ENCODE data around the gene RBM8A.

The RBM8A gene

GRCh38 chr1:145958734-145959133 is 31.4 kb upstream of the RBM8A start:
- Histone ChIP-seq H3K27me3 (ENCODE audit: insufficient read depth, low read length, poor library complexity) (peaks cover 9% of the 10 kb centered on the region), H2BK120ac (ENCODE audit: low read depth, low read length) (no peak overlapping the region), H3K4ac (ENCODE audit: low read depth, low read length) (no peak overlapping the region), H3K18ac (ENCODE audit: low read length) (no peak overlapping the region), H3K4me2 (ENCODE audit: low read length) (no peak overlapping the region), H4K8ac (ENCODE audit: low read depth, low read length) (no peak overlapping the region), H3K79me2 (ENCODE audit: control insufficient read depth, insufficient read depth, low read length) (no peaks in the 10 kb centered on the region), H2BK15ac (replicated peaks; ENCODE audit: low read depth) (no peak overlapping the region), H3K9ac (ENCODE audit: low read length) (no peak overlapping the region), H3K27ac (ENCODE audit: low read depth, low read length) (no peak overlapping the region), H3K4me1 (ENCODE audit: control insufficient read depth, low read depth, low read length) (peaks cover 20% of the 10 kb centered on the region), H2BK5ac (ENCODE audit: low read length) (no peak overlapping the region), H3K23ac (ENCODE audit: low read length) (no peak overlapping the region), H3K79me1 (ENCODE audit: low read length) (peaks cover 1% of the 10 kb centered on the region), H4K5ac (ENCODE audit: low read length) (no peak overlapping the region), H3K56ac (ENCODE audit: low read length) (no peak overlapping the region), H3K36me3 (ENCODE audit: control insufficient read depth, insufficient read depth, low read length) (no peaks in the 10 kb centered on the region), H2AK5ac (ENCODE audit: low read length) (no peak overlapping the region), H3K4me3 (ENCODE audit: low read length) (no peak overlapping the region)
- no peak for DNase-seq

DNA sequence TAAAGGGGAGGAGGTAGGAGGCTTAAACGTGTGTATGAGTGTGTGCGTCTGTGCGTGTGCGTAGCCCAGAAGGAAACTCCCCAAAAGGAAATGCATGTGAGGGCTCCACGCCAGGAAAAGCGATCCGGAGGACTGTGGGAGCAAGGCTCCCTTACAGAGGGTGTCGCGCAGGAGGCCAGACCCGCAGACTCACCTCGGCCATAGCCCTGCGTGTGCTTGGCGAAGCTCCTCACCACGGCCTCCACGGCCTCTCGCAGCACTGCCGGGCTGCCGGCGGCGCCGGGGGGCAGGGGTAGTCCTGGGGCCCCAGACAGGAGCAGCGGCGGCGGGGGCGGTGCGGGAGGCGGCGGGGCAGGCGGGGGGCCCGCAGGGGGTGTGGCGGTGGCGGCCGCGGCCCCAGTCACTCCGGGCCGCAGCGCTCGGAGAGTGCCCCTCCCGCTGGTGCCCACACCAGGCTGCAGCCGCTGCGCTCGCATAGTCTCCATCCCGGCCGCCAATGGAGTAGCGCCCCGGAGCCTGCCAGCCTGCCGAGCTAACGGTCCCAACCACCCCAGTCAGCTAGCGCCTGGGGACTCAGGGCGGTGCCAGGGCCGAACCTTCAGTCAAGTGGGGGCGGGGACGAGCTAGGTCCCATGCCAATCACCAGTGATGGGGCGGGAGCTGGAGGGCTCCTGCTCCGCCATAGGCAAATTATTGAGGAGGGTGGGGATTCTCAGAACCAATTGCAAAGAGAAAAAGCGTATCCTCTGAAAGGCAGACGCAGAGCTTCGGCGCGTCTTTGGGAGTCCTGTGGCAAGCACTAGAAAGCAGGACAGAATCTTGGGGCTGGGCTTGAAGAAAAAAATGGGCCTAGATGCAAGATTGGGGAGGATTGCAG is 30.4 kb upstream of the RBM8A start, which contains the start of gene LIX1L:
LIX1L (minus strand) TSS at position 575 of the 877 bp plus-strand sequence; CDS start at position 485, 90 bp downstream.
- Histone ChIP-seq H2BK5ac (ENCODE audit: low read length) (no peak within 1 kb of the TSS), H3K4me3 (ENCODE audit: low read length) (peak within 1 kb of the TSS; percentile 49), H4K5ac (ENCODE audit: low read length) (no peak within 1 kb of the TSS), H3K18ac (ENCODE audit: low read length) (peak within 1 kb of the TSS; percentile 33), H3K56ac (ENCODE audit: low read length) (peak within 1 kb of the TSS; percentile 84), H3K79me1 (ENCODE audit: low read length) (peaks cover 1% of the 10 kb centered on the region), H4K8ac (ENCODE audit: low read depth, low read length) (no peak within 1 kb of the TSS), H3K36me3 (ENCODE audit: control insufficient read depth, insufficient read depth, low read length) (no peaks in the 10 kb centered on the region), H3K27me3 (ENCODE audit: insufficient read depth, low read length, poor library complexity) (peaks cover 3% of the 10 kb centered on the region), H3K4me2 (ENCODE audit: low read length) (peak within 1 kb of the TSS; percentile 82), H3K4ac (ENCODE audit: low read depth, low read length) (no peak within 1 kb of the TSS), H3K79me2 (ENCODE audit: control insufficient read depth, insufficient read depth, low read length) (no peaks in the 10 kb centered on the region), H3K23ac (ENCODE audit: low read length) (no peak within 1 kb of the TSS), H2AK5ac (ENCODE audit: low read length) (no peak within 1 kb of the TSS), H2BK15ac (replicated peaks; ENCODE audit: low read depth) (no peak within 1 kb of the TSS), H3K27ac (ENCODE audit: low read depth, low read length) (no peak within 1 kb of the TSS), H2BK120ac (ENCODE audit: low read depth, low read length) (no peak within 1 kb of the TSS), H3K9ac (ENCODE audit: low read length) (peak within 1 kb of the TSS; percentile 88), H3K4me1 (ENCODE audit: control insufficient read depth, low read depth, low read length) (peaks cover 13% of the 10 kb centered on the region)
- peak; percentile 99 for DNase-seq
- WGBS (ENCODE audit: extremely low coverage, insufficient coverage, low lambda C conversion rate), result no CpG with 5 or more reads among the region's 60 CpGs

DNA sequence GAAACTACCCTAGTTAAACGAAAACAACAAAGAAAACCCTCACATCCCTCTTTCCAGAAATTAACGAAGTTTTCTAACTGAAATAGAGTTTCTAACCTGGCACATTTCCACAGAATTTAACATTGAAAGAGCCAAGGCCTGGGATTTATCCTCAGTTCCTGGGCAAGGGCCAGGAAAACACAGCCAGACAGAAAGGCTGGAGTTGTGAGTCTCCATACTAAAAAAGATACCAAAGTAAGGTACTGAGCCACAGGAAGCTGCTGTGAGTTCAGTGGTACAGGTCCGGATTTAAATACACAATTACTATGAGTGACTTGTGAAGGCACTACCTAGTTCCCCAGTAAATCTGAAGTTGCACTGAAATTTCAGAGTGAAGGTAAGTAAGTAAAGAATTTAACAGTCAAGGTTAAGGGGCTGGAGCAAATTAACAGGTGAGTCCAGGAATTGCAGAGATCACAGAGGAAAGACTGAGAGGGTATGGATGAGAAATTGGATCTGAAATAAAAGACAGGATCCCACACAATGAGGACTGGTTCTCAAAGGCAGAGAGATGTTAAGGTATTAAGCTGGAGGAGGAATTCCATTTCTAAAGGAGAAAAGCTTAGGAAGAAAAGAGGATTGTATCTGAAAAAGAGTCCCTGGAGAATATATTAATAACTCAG is 29.6 kb upstream of the RBM8A start:
- peaks cover 1% of the 10 kb centered on the region for H3K79me1 ChIP-seq (ENCODE audit: low read length)
- peak overlapping the region; percentile 82 for H3K4me2 ChIP-seq (ENCODE audit: low read length)
- no peak overlapping the region for H3K23ac ChIP-seq (ENCODE audit: low read length)
- no peak overlapping the region for H2BK120ac ChIP-seq (ENCODE audit: low read depth, low read length)
- H3K4me1 ChIP-seq (ENCODE audit: control insufficient read depth, low read depth, low read length), result peaks cover 11% of the 10 kb centered on the region
- no peak overlapping the region for H2BK15ac ChIP-seq (replicated peaks; ENCODE audit: low read depth)
- peaks cover 3% of the 10 kb centered on the region for H3K27me3 ChIP-seq (ENCODE audit: insufficient read depth, low read length, poor library complexity)
- H3K18ac ChIP-seq (ENCODE audit: low read length), result no peak overlapping the region
- H3K4ac ChIP-seq (ENCODE audit: low read depth, low read length), result no peak overlapping the region
- H3K4me3 ChIP-seq (ENCODE audit: low read length), result peak overlapping the region; percentile 49
- peak overlapping the region; percentile 88 for H3K9ac ChIP-seq (ENCODE audit: low read length)
- no peak for DNase-seq
- H3K79me2 ChIP-seq (ENCODE audit: control insufficient read depth, insufficient read depth, low read length), result no peaks in the 10 kb centered on the region
- H3K56ac ChIP-seq (ENCODE audit: low read length), result peak overlapping the region; percentile 84
- no peak overlapping the region for H2BK5ac ChIP-seq (ENCODE audit: low read length)
- no peak overlapping the region for H4K5ac ChIP-seq (ENCODE audit: low read length)
- H3K36me3 ChIP-seq (ENCODE audit: control insufficient read depth, insufficient read depth, low read length), result no peaks in the 10 kb centered on the region
- WGBS (ENCODE audit: extremely low coverage, insufficient coverage, low lambda C conversion rate), result no CpG with 5 or more reads among the region's 3 CpGs
- H3K27ac ChIP-seq (ENCODE audit: low read depth, low read length), result no peak overlapping the region
- H4K8ac ChIP-seq (ENCODE audit: low read depth, low read length), result no peak overlapping the region
- no peak overlapping the region for H2AK5ac ChIP-seq (ENCODE audit: low read length)

- no peak overlapping the region for H2AK5ac ChIP-seq (ENCODE audit: low read length)
- no peak overlapping the region for H4K8ac ChIP-seq (ENCODE audit: low read depth, low read length)
- H3K36me3 ChIP-seq (ENCODE audit: control insufficient read depth, insufficient read depth, low read length), result no peaks in the 10 kb centered on the region
- no peak overlapping the region for H3K23ac ChIP-seq (ENCODE audit: low read length)
- no peak overlapping the region for H2BK120ac ChIP-seq (ENCODE audit: low read depth, low read length)
- H3K79me1 ChIP-seq (ENCODE audit: low read length), result peaks cover 1% of the 10 kb centered on the region
- DNase-seq, result no peak
- H4K5ac ChIP-seq (ENCODE audit: low read length), result no peak overlapping the region
- H3K4me2 ChIP-seq (ENCODE audit: low read length), result no peak overlapping the region
- H3K27ac ChIP-seq (ENCODE audit: low read depth, low read length), result no peak overlapping the region
- no peak overlapping the region for H2BK5ac ChIP-seq (ENCODE audit: low read length)
- H3K4ac ChIP-seq (ENCODE audit: low read depth, low read length), result no peak overlapping the region
- H3K27me3 ChIP-seq (ENCODE audit: insufficient read depth, low read length, poor library complexity), result peaks cover 3% of the 10 kb centered on the region
- H2BK15ac ChIP-seq (replicated peaks; ENCODE audit: low read depth), result no peak overlapping the region
- H3K4me1 ChIP-seq (ENCODE audit: control insufficient read depth, low read depth, low read length), result peaks cover 11% of the 10 kb centered on the region
- no peak overlapping the region for H3K9ac ChIP-seq (ENCODE audit: low read length)
- no peak overlapping the region for H3K4me3 ChIP-seq (ENCODE audit: low read length)
- no peak overlapping the region for H3K18ac ChIP-seq (ENCODE audit: low read length)
- H3K56ac ChIP-seq (ENCODE audit: low read length), result no peak overlapping the region
- no peaks in the 10 kb centered on the region for H3K79me2 ChIP-seq (ENCODE audit: control insufficient read depth, insufficient read depth, low read length)
Measured at GRCh38 chr1:145956361-145956760, 29.1 kb upstream of the RBM8A start.

DNA sequence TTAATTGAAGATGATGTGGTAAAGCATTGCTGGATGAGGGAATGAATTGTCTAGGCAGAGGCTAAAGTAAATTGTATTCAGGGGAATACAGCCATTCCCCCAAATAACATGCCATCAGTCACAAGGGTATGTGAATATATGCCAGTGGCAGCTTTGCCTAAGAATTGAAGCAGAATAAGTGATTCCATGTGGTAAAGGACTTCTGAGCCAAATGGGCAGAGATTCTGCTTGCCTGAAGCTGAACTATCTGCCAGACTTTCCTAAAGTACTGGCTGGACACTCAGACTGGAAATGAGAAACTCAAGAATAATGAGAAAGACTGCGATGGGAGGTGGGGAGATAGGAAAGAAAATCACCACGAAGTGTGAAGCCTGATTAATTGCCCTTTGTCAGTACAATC is 28.2 kb upstream of the RBM8A start:
- Histone ChIP-seq H3K79me2 (ENCODE audit: control insufficient read depth, insufficient read depth, low read length) (no peaks in the 10 kb centered on the region), H3K4me3 (ENCODE audit: low read length) (no peak overlapping the region), H3K4me1 (ENCODE audit: control insufficient read depth, low read depth, low read length) (peaks cover 15% of the 10 kb centered on the region), H3K18ac (ENCODE audit: low read length) (no peak overlapping the region), H3K4ac (ENCODE audit: low read depth, low read length) (no peak overlapping the region), H3K79me1 (ENCODE audit: low read length) (peaks cover 1% of the 10 kb centered on the region), H4K8ac (ENCODE audit: low read depth, low read length) (no peak overlapping the region), H3K27ac (ENCODE audit: low read depth, low read length) (no peak overlapping the region), H2AK5ac (ENCODE audit: low read length) (no peak overlapping the region), H3K23ac (ENCODE audit: low read length) (no peak overlapping the region), H2BK5ac (ENCODE audit: low read length) (no peak overlapping the region), H3K4me2 (ENCODE audit: low read length) (peak overlapping the region; percentile 8), H3K56ac (ENCODE audit: low read length) (peak overlapping the region; percentile 18), H3K9ac (ENCODE audit: low read length) (peak overlapping the region; percentile 13), H3K27me3 (ENCODE audit: insufficient read depth, low read length, poor library complexity) (peaks cover 3% of the 10 kb centered on the region), H3K36me3 (ENCODE audit: control insufficient read depth, insufficient read depth, low read length) (no peaks in the 10 kb centered on the region), H2BK120ac (ENCODE audit: low read depth, low read length) (no peak overlapping the region), H4K5ac (ENCODE audit: low read length) (no peak overlapping the region), H2BK15ac (replicated peaks; ENCODE audit: low read depth) (no peak overlapping the region)
- no peak for DNase-seq
- no CpG with 5 or more reads among the region's 2 CpGs for WGBS (ENCODE audit: extremely low coverage, insufficient coverage, low lambda C conversion rate)
